ENCODE data around the gene DIPK1A.

DIPK1A gene

DNA sequence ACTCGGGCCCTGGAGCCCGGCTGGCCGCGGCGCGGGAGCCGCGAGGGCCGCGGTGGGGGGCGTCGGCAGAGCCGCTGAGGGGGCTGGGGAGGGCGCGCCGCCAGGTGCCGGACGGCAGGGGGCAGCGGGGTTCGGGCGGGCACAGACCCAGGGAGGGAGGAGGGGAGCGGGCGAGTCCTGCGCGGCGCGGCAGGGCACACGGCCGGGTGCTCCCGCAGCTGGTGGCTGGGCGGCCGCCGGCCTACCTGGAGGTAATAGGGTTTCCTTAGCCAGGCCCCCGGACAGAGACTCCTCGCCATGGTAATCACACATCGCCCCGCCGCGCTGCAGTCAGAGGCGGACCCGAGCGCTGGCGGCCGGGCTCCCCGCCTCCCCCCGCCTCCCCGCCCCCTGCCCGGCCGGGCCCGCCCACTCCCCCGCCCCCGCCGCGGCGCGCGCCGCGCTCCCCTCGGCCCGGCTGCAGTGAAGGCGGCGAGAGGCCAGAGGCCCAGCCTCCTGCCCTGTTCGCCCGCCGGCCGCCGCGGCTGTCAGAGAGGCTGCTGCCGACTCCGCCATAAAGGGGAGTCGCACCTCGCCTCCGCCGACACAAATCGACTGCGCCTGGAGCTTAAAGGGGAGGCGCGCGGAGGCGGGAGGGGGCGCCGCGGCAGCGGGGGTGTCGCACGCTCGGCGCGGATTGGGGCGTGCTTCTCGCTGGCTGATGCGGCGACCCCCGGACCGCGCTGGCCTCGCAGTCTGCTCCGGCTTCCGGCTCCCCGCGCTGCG is at the start of gene DIPK1A:
DIPK1A (minus strand) TSS at position 332 of the 765 bp plus-strand sequence; CDS start at position 299, 33 bp downstream.
- DNase-seq = peak; percentile 81

DNA sequence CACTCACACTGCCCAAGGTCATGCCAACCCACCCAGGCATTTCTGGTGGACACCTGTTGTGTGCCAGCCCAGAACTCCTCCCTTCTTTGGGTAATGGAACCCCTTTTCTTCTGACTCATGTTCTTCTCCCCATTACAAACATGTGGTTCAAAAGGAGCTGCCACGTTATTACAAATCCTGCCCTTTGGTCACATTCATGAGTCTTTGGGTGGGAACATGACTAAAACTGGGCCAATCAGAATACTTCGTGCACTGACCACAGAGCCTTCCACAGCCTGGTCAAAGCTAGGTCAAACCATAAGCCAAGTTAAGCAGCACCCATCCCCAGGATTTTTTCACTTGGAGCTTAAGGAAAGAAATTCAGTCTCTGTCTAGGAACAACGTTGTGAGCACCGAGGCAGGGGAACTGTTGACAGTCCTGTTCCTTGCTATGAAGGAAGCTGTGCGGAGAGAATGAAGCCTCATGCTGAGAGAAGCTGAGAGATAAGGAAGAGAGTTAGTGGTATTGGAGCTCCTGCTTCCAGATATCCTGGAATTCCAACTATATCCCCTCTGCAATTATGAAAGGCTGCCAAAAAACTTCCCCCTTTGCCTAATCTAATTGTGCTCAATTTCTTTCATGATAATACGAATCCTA is 46.8 kb upstream of the DIPK1A start:
- no peak for DNase-seq

DNA sequence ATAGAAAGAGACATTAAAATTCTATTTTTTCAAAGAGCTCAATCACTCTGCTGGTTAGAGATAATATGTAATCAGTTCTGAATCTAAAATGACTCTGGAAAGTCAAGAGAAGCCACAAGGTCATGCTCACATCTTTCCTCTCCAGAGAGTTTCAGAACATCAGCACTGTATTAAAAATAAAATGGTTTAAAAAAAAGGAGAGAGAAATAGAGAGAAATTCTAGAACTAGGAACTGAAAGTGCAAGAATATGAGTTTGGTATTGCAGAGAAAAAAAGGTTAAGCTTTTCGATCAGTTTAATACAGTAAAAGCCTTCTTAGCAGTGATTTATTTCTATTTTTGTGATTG is 44.0 kb upstream of the DIPK1A start:
- DNase-seq = no peak

DNA sequence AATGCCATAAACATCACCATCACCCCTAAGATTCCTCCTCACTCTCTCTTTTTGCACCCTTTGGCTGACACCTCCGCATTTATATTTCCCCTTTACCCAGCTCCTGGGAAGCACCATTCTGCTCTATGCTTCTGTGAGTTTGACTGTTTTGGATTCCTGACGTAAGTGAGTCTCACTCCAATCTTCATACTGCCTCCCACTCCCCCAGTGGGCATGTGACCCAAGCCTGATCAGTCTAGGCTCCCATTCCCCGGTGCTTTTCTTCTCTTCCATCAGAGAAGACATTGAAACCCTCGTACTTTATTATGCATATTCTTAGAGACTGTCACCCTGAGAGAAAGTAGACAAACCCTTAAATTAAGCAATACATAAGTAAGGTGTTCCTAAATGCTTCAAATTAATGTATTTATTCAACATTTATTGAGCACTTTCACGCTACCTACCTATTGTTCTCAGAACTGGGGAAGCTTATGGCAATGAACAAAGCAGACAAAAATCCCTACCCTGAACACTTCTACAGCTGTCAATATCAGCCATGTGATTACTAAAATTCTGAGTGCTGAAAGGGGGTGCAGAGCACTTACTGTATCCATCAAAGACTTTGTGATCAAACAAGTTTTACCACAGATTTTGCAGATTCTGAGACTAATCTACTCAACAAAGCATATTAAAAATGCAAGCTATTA is 43.4 kb upstream of the DIPK1A start:
- DNase-seq = no peak

DNA sequence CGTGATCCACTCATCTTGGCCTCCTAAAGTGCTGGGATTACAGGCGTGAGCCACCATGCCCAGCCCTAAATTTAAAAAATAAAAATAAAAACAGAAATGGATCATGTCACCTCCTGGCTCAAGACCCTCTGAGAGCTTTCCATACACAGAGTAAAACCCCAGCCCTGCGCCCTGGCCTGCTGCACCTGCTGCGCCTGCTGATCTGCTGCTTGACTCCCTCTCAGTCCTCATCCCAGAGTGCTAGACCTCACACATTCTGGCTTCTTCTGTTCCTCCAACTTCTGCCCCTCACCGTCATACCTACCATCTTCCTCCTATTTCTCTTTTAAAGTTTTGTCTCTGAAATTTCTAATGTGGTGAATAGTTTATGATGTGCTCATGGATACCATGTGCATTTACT is 42.7 kb upstream of the DIPK1A start:
- DNase-seq = no peak

DNA sequence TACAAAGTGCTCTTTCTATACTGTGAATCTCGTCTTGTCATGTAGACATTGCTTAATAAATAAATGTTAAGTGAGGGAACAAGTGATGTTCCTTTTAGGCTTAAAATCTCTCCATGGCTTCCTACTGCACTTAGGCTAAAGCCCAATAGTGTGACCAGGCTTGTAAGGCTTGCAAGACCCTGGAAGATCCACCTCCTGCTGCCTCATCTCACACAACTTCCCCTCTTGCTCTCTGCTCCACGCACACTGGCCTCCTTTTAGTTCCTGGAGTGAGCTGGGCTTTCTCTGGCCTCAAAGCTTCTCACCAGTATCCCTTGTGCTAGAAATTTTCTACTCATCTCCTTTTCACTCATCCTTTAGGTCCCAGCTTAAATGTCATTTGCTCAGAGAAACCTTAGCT is 41.5 kb upstream of the DIPK1A start:
- DNase-seq = no peak

DNA sequence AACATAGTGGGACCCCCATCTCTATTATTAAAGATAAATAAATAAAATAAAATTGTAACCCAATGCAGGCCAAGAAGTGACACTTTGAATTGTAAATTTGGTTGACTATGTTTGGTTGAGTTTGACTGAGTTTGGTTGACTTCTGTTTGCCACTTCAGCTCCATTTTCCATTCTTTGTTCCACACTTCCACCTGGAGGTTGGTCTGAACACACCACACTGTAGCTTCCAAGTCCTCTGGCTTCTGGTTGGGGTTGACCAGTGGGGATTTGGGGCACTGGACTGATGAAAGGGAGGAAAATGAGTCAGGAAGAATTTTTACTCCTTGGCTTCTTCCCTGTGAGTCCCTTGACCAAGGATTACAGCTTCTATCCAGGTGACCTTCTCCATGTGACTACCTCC is 40.6 kb upstream of the DIPK1A start:
- DNase-seq = no peak

DNA sequence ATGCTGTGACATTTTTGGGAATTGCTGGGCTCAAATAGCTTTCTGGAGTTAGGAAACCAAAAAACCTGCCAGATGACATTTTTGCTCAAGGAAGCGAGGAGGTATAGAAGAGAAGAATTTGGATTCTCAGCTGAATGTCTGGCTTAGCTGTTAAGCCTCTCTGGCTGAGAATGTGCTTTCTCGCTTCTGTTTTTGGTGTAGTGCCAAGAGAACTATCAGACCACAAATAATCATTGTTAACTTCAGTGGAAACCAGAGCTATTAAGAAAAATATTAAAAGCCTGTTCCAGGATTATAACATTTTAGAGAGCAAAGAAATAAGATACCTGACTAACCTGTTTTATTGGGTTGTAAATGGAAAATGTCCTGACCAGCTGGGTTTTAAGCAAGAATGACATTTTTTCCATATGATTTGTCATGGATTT is 39.5 kb upstream of the DIPK1A start:
- DNase-seq = no peak

DNA sequence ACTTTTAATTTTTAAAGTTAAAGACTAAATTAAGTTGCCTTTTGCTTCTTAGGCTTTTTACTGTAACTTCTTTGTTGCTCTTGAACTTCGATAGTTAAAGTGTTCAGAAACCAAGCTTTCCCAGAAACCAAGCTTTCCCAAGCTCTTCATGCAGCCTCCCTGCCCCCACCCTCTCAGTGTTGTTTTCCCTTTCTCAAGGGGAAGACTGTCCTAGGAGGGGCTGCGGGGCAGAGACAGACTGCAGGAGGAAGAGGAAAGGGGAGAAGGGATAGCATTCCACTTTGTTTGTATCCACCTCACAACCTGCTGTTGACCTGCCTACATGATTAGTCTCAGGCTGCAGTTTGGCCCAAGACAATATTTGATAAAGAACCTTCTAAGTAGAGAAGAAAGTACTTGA is 39.0 kb upstream of the DIPK1A start:
- DNase-seq = no peak

DNA sequence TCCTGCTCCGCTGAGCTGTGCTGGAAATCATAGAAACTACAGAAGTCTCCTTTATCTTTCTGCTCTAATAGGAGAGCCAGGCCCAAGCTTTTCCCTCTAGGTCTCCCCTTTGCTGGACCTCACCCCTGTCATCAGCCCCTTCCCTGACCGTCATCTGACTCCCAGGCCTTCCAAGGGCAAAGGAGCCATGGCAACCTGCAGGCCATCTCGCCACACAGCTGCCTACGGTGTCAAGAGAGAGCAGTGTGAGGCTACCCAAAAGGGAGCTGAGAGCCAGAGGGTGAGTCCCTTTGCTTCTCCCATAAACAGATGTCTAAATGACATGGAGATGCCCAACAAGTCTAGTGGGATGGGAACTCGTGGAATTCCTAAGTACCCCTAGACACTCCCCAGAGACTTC is 37.6 kb upstream of the DIPK1A start:
- DNase-seq = no peak

DNA sequence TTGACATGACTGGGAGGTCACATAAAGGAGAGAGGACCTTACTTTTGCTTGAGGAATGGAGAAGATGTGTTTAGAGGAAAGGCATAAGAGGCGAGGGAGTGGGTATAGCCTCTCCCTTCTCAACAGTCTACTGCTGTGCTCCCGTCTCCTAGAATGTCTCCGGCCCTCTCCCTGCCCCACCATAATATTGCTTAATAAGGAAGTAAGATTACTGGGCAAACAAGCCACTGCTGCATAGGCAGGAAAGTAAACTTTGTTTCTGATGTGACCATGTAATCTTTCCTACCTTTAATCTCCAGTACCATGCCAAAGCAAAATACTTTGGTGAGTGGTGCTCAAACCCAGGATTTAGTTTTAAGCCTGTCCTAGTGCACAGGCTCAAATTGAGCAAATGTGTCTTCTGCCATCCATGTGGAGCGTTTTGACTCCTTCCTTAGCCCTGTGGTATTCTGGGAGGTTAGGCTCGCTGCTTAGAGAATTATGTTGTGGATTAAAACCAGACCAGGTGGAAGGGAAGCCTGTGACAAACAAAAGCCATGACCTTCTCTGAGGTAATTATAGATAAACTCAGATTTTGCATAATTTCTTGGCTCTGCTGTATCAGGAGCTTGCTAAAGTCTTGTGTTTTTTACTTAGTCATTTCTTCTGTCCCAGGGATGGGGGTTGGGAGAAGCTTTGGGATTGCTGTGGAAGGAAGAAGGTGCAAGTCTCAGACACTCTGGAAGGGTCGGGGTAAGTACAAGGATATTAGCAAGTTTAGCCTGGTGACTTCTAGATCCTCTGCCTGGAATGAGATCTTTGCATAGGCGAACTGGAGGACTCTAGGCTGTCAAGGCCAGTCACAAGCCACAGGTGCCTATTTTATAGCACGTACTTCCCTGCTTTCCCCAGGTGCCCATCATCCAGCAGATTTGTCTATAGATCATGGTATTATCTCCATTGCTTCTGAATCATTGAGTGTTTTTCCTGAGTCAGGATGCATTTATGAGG is 34.5 kb upstream of the DIPK1A start:
- DNase-seq = no peak

DNA sequence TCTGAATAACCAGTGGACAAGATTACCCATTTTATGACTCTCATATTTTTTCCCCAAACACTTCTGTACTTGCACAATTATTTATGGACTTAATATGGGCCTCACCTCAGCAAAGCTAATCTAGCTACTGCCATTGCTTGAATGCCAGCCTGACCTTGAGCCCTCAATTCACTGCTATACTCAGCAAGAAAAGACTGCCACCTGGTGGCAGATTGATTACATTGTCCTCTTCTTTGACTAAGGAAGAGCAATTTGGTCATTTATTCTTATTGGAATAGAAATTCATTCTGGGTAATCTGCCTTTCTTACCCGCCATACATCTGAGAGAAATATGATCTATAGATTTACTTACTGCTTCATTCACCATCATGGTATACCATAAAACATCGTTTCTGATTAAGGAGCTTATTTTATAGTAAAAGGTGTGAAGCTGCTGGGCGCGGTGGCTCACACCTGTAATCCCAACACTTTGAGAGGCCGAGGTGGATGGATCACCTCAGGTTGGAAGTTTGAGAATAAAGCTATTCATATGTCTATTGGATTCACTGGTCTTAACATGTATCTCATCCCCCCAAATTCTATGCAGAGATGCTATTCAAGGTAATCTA is 32.9 kb upstream of the DIPK1A start:
- DNase-seq = peak; percentile 88

DNA sequence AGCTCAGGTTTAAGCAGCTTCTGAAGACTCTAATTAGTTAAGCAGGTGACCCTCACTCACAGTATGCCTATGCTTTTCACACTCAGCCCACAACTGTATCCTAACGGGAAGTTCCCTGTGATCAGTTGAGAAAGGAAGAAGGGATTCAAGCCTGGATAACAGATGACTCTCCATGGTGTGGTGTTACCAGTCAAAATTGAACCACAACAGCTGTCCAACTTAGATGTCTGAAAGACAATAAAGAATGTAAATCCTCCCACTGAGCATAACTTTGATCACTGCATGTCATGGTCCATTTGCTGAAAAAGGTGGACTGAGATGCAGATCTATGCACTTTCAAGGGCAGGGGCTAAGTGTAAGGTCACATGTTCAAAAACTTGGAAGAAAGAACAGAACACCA is 32.3 kb upstream of the DIPK1A start:
- no peak for DNase-seq

DNA sequence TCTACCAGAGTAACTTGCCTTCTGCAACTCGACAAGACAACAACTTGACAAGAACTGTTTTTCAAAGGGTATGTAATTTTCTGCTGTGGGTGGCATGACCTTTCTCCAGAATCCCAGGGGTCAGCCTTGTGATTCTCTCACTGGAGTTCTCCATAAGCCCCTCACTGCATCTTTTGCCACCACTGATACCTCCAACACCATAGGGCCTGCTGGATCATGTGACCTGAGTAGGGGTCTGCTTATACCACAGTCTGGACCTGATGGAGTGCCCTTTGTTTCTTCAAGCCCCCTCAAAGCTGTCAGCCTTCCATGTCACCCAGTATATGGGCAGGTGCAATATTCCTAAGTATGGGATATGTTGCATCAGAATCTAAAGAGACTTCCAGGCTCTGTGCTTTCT is 31.6 kb upstream of the DIPK1A start:
- DNase-seq = no peak

DNA sequence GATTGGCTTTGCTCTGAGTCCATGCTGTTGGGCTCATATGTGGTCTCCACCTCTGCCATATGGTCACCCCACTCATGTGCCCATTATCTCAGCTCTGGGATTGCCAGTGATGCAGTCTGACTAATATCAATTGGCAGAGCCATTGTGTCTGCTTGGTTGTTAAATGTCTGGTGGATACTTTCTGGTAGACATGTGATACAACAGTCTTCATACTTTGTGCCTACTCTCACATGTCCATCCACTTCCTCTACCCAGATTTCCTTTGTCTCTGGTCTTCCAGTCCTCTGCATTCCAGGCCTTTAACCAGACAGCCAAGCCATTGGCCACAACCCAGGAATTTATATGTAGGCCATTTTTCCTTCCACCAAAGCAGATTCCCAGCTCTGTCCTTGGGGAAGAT is 30.8 kb upstream of the DIPK1A start:
- no peak for DNase-seq

DNA sequence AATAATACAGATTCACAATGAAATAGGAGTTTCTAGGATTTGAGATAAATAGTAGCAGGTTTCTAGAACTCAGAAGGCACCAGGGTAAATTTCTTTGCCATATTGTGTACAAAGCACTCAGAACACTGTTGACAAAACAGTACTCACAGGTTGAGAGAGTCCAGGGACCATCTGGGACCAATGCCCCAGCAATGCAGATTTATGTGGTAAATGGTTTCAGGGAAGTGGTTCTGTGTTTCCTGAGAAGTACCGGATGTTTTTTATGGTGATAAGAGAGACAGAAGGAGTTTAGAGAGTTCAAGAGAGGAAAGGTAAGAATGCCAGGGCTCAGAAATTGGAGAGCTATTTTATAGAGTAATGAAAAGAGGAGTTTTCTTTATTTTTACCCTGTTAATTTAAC is 29.6 kb upstream of the DIPK1A start:
- DNase-seq = peak; percentile 67

DNA sequence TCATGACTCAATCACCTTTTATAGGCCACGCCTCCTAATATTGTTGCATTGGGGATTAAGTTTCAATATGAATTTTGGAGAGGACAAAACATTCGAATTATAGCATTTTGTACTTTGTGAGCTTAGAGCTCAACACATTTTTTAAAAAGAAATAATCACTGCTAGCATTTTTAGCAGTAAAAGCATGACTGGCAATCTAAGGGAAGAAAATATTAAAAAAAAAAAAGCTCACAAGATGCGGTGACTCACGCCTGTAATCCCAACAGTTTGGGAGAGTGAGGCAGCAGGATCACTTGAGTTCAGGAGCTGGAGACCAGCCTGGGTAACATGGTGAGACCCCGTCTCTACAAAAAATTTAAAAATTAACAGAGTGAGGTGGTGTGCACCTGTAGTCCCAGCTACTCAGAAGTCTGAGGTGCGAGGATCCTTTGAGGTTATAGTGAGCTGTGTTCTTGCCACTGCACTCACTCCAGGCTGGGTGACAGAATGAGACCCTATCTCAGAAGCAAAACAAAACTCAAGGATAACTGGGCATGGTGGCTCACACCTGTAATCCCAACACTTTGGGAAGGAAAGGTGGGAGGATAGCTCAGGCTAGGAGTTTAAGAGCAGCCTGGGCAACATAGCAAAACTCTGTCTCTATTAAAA is 28.8 kb upstream of the DIPK1A start:
- no peak for DNase-seq

DNA sequence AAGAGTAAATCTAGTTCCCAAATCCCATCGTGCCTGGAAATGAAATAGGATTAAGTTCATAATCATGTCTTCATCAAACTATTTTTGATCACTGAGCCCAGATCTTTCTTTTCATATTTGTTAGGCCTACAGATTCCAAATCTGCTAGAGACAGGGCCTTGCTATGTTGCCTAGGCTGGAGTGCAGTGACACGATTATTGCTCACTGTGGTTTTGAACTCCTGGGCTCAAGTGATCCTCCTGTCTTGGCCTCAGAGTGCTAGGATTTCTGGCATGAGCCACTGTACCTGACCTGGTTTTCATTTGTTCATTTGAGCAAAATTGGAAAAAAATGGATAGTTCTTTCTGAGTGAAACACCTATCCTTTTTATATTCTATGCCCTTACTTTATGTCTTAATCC is 28.0 kb upstream of the DIPK1A start:
- DNase-seq = no peak

DNA sequence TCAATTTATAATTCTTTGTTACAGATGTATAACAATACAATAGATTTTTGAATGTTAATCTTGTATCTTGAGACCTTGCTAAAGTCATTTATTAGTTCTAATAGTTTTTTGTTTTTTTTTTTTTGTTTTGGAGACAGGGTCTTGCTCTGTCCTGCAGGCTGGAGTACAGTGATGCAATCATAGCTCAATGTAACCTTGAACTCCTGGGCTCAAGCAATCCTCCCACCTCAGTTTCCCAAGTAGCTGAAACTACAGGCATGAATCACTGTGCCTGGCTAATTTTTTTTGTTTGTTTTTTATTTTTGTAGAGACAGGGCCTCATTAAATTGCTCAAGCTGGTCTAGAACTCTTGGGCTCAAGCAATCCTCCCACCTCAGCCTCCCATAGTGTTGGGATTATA is 26.2 kb upstream of the DIPK1A start:
- DNase-seq = no peak

DNA sequence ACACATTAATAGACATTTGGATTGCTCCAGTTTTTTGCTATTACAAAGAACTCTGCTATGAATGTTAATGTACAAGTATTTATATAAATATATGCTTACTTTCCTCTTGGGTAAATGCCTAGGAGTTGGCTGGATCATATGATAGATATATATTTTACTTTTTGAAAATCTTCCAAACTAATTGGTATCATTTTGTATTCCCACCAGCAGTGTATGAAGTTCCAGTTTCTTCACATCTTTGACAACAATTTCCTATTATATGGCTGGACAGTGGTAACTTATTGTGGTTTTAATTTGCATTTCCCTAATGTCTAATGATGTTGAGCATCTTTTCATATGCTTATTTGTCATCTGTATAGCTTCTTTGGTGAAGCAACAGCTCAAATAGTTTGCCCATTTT is 23.8 kb upstream of the DIPK1A start:
- DNase-seq = no peak

DNA sequence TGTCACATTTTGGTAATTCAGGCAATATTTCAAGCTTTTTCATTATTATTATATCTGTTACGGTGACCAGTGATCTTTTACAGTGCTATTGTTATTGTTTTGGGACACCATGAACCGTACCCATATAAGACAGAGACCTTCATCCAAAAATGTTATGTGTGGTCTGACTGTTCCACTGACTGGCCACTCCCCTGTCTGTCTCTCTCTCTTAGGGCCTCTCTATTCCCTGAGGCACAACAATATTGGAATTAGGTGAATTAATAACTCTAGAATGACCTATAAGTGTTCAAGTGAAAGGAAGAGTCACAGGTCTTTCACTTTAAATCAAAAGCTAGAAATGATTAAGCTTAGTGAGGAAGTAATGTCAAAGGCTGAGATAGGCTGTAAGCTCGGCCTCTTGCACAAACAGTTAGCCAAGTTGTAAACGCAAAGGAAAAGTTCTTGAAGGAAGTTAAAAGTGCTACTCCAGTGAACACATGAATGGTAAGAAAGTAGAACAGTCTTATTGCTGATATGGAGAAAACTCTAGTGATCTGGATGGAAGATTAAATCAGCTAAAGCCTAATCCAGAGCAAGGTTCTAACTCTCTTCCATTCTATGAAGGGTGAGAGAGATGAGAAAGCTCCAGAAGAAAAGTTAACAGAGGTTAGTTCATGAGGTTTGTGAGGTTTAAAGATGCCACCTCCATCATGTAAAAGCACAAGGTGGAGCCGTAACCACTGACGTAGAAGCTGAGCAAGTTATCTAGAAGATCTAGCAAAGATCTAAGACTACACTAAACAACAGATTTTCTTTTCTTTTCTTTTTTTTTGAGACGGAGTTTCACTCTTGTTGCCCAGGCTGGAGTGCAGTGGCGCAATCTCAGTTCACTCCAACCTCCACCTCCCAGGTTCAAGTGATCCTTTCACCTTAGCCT is 19.7 kb upstream of the DIPK1A start:
- peak; percentile 83 for DNase-seq
